Smooth muscle cell (in vitro differentiated cells): ENCODE measurements around the gene PRIMA1. TPM values are rescaled to one million over a fixed set of nuclear protein-coding genes. Genes with fewer than 3 reads are reported as not detected.

Experiments used
- DNase-seq: peaks from one replicate; lab custom pipeline; 2025; ENCODE audit not compliant: unreplicated experiment; lab: John Stamatoyannopoulos, UW
- H2AFZ ChIP-seq: fragments of 200-600 bp; sonication (generic); 2 replicates; pipeline ENCODE4 v1.6.0; 2016; ENCODE audit warnings: antibody characterized with exemption, low read depth, mild to moderate bottlenecking
- H3F3A ChIP-seq: fragments of 200-600 bp; sonication (generic); 2 replicates; pipeline ENCODE4 v1.6.0; 2017; ENCODE audit warnings: antibody characterized with exemption, low read depth
- H3K27ac ChIP-seq: fragments of 200-600 bp; sonication (generic); 2 replicates; pipeline ENCODE4 v1.5.1; 2016; ENCODE audit warnings: low read depth, mild to moderate bottlenecking
- H3K27me3 ChIP-seq: fragments of 200-600 bp; sonication (generic); 2 replicates; pipeline ENCODE4 v1.6.1; 2016; ENCODE audit warnings: low read depth, mild to moderate bottlenecking
- H3K36me3 ChIP-seq: fragments of 200-600 bp; sonication (generic); 2 replicates; pipeline ENCODE4 v1.5.1; 2016; ENCODE audit warnings: low read depth
- H3K4me1 ChIP-seq: fragments of 200-600 bp; sonication (generic); 2 replicates; pipeline ENCODE4 v1.5.1; 2016; ENCODE audit warnings: low read depth
- H3K4me2 ChIP-seq: fragments of 200-600 bp; sonication (generic); 2 replicates; pipeline ENCODE4 v1.6.0; 2016; ENCODE audit warnings: mild to moderate bottlenecking
- H3K4me3 ChIP-seq: fragments of 200-600 bp; sonication (generic); 2 replicates; pipeline ENCODE4 v1.5.1; 2016; ENCODE audit warnings: mild to moderate bottlenecking
- H3K79me2 ChIP-seq: fragments of 200-600 bp; sonication (generic); 2 replicates; pipeline ENCODE4 v1.6.0; 2016; ENCODE audit warnings: low read depth, mild to moderate bottlenecking
- H3K9ac ChIP-seq: fragments of 200-600 bp; sonication (generic); 2 replicates; pipeline ENCODE4 v1.6.0; 2016; ENCODE audit warnings: low read depth
- H3K9me3 ChIP-seq: fragments of 200-600 bp; sonication (generic); replicated peaks from 2 replicates; pipeline ENCODE4 v1.5.1; 2016; ENCODE audit warnings: low read depth
- H4K20me1 ChIP-seq: fragments of 200-600 bp; sonication (generic); 2 replicates; pipeline ENCODE4 v1.6.0; 2016; ENCODE audit warnings: low read depth
- WGBS: methylation state at CpG from one replicate; pipeline ENCODE4 v1.1.7; 2016; ENCODE audit warnings: low lambda C conversion rate; 5-methylcytosine and 5-hydroxymethylcytosine counted together
- polyA plus RNA-seq: library from polyadenylated mRNA; unstranded; fragments of >200 nt; fragmentation: Nextera tagmentation; extraction: Ambion mirVana; gene quantifications from 2 replicates; pipeline ENCODE4 v1.2.1, GENCODE V29; 2016
- total RNA-seq: library from RNA; depleted of rRNA; stranded (reverse); fragments of >200 nt; gene quantifications from 2 replicates; pipeline ENCODE4 v1.2.3, GENCODE V29; 2014
- TF ChIP-seq, protein P1 (sequence below): fragments of 200-600 bp; sonication (generic); IDR thresholded peaks from 2 replicates; pipeline ENCODE4 v1.5.1; 2017; ENCODE audit warnings: borderline replicate concordance, mild to moderate bottlenecking, antibody characterized with exemption; ENCODE audit not compliant: insufficient read depth, poor library complexity, severe bottlenecking

Gene PRIMA1
- total and polyA plus RNA-seq, 2 experiments from 2014 or later: not detected

DNA sequence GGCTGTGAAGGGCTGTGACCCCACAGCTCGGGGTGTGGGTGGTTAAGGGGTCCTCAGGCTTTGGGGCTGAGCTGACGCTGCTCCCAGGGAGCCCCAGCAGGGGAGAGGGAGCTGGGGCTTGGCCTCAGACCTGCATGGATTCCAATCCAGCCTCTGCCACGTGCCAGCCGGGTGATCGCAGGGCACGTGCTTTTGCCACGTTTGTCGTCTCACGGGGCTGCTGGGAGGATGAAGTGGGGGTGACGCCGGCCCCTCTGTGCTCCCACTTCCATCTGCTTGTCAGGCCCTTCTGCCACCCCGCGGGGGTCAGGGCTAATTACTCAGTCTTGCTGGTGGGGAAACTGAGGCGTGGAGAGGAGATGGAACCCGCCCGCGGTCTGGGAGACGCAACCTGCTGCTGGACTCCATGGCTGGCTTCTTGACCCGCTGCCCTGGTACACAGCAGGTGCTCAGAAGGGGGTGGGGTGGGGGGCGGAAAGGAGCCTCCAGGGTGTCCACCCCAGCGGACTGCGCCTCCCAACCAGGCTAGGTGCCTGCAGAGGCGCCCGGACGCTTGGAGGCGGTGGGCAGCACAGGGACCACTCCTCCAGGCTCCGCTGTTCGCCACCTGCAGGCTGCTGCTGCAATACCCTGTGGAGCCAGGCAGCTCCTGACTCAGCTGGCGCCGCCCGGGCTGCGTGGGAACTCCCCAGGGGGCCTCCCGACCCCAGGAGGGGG is 36.4 kb upstream of the PRIMA1 start:
- H3K9ac ChIP-seq: no peak overlapping the region
- no peaks in the 10 kb centered on the region for H3K4me1 ChIP-seq
- DNase-seq: no peak
- H3K27ac ChIP-seq: no peak overlapping the region
- no peak overlapping the region for H2AFZ ChIP-seq
- no peaks in the 10 kb centered on the region for H4K20me1 ChIP-seq
- 90% methylated on average over 29 of the region's 33 CpGs for WGBS
- no peaks in the 10 kb centered on the region for H3K79me2 ChIP-seq
- no peaks in the 10 kb centered on the region for H3K27me3 ChIP-seq
- no peaks in the 10 kb centered on the region for H3K36me3 ChIP-seq
- H3K4me3 ChIP-seq: no peak overlapping the region
- H3F3A ChIP-seq: no peaks in the 10 kb centered on the region
- TF ChIP-seq, protein P1, sequence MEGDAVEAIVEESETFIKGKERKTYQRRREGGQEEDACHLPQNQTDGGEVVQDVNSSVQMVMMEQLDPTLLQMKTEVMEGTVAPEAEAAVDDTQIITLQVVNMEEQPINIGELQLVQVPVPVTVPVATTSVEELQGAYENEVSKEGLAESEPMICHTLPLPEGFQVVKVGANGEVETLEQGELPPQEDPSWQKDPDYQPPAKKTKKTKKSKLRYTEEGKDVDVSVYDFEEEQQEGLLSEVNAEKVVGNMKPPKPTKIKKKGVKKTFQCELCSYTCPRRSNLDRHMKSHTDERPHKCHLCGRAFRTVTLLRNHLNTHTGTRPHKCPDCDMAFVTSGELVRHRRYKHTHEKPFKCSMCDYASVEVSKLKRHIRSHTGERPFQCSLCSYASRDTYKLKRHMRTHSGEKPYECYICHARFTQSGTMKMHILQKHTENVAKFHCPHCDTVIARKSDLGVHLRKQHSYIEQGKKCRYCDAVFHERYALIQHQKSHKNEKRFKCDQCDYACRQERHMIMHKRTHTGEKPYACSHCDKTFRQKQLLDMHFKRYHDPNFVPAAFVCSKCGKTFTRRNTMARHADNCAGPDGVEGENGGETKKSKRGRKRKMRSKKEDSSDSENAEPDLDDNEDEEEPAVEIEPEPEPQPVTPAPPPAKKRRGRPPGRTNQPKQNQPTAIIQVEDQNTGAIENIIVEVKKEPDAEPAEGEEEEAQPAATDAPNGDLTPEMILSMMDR: no peak
- H3K4me2 ChIP-seq: no peak overlapping the region
- no peaks in the 10 kb centered on the region for H3K9me3 ChIP-seq

GRCh38 chr14:93824076-93824475 is 35.8 kb upstream of the PRIMA1 start:
- Histone ChIP-seq H3K4me1 (no peaks in the 10 kb centered on the region), H2AFZ (no peak overlapping the region), H3K36me3 (no peaks in the 10 kb centered on the region), H4K20me1 (no peaks in the 10 kb centered on the region), H3K27ac (no peak overlapping the region), H3K9me3 (no peaks in the 10 kb centered on the region), H3K79me2 (no peaks in the 10 kb centered on the region), H3F3A (no peaks in the 10 kb centered on the region), H3K9ac (no peak overlapping the region), H3K4me2 (no peak overlapping the region), H3K27me3 (no peaks in the 10 kb centered on the region), H3K4me3 (no peak overlapping the region)
- 88% methylated on average over 9 of the region's 9 CpGs for WGBS
- DNase-seq: no peak
- TF ChIP-seq, protein P1: no peak

DNA sequence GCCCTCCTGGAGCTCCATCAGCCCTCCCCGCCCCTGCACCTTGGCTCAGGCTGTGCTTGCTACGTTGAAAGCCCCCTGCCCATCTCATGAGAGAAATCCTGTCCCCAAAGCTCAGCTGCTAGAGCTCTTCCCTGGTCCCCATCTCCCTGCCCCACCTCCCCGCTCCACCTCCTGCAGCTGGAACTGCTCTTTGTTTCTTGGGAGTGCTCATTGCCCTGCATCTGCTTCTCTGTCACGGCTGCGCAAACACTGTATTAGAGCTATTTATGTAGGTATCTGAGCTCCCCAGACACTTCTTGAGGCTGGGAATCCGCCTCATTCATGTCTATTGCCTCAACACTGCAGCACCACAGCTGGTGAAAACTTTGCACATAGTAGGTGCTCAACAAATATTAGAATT is 32.8 kb upstream of the PRIMA1 start:
- WGBS: 87% methylated on average over 6 of the region's 6 CpGs
- Histone ChIP-seq H3F3A (no peaks in the 10 kb centered on the region), H4K20me1 (no peaks in the 10 kb centered on the region), H2AFZ (no peak overlapping the region), H3K4me3 (no peak overlapping the region), H3K27me3 (no peaks in the 10 kb centered on the region), H3K9ac (no peak overlapping the region), H3K4me1 (no peaks in the 10 kb centered on the region), H3K79me2 (no peaks in the 10 kb centered on the region), H3K9me3 (no peaks in the 10 kb centered on the region), H3K36me3 (no peaks in the 10 kb centered on the region), H3K4me2 (no peak overlapping the region), H3K27ac (no peak overlapping the region)
- TF ChIP-seq, protein P1: no peak
- no peak for DNase-seq

DNA sequence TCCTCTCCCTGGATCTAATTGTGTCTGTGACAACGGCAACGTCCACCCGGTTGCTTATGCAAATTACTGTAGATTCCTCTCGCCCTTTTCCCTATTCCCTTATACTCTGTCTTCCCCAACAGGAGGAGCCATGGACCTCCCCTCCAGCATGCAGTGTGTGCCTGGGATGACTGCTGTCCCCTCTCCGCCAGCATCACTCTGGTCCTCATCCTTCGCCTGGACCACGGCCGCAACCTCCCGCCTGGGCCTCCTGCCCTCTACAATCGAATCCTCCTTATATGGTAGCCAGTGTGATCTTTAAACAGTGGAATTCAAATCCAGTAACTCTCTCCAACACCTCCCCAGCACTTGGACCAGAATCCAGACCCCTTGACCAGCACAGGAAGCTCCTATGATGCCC is 30.6 kb upstream of the PRIMA1 start:
- Histone ChIP-seq H3F3A (no peaks in the 10 kb centered on the region), H3K27me3 (no peaks in the 10 kb centered on the region), H4K20me1 (no peaks in the 10 kb centered on the region), H3K9me3 (no peaks in the 10 kb centered on the region), H3K4me1 (no peaks in the 10 kb centered on the region), H3K9ac (no peak overlapping the region), H3K4me2 (no peak overlapping the region), H3K79me2 (no peaks in the 10 kb centered on the region), H3K27ac (no peak overlapping the region), H3K36me3 (no peaks in the 10 kb centered on the region), H3K4me3 (no peak overlapping the region), H2AFZ (no peak overlapping the region)
- no peak for DNase-seq
- TF ChIP-seq, protein P1: no peak
- 91% methylated on average over 10 of the region's 10 CpGs for WGBS
